Uterus (tissue), 4 donors: ENCODE data around the gene ESRRG. TPM values are rescaled to one million over a fixed set of nuclear protein-coding genes. Genes with fewer than 3 reads are reported as not detected.

Experiments used
- DNase-seq, 2 donors: peaks; one replicate each; pipeline ENCODE4 v3.0.0-alpha.2; 2019 to 2020
- H3K27ac ChIP-seq, 2 donors: fragments of 200-600 bp; sonication (generic); 1 replicate in 1 of 2; 2 replicates in 1 of 2; pipeline ENCODE4 v1.5.1; 2016 to 2018
- H3K27me3 ChIP-seq, 2 donors: fragments of 200-600 bp; sonication (generic); one replicate each; pipeline ENCODE4 v1.5.1; 2018 to 2019; ENCODE audit warnings: control low read depth in 1 of 2
- H3K36me3 ChIP-seq, 2 donors: fragments of 200-600 bp; sonication (generic); one replicate each; pipeline ENCODE4 v1.5.1; 2019; ENCODE audit warnings: control low read depth in 1 of 2
- H3K4me1 ChIP-seq, 2 donors: fragments of 200-600 bp; sonication (generic); one replicate each; pipeline ENCODE4 v1.5.1; 2018 to 2019; ENCODE audit warnings: control low read depth in 1 of 2
- H3K4me3 ChIP-seq, 2 donors: fragments of 200-600 bp; sonication (generic); 1 replicate in 1 of 2; 2 replicates in 1 of 2; pipeline ENCODE4 v1.5.1; 2018 to 2019; ENCODE audit warnings: mild to moderate bottlenecking in 1 of 2
- H3K9me3 ChIP-seq, 2 donors: fragments of 200-600 bp; sonication (generic); one replicate each; pipeline ENCODE4 v1.5.1; 2019; ENCODE audit warnings: control low read depth in 1 of 2
- POLR2A ChIP-seq, 2 donors: fragments of 450-650 bp; IDR thresholded peaks; one replicate each; pipeline ENCODE4 v1.6.1; 2016; ENCODE audit warnings: antibody characterized with exemption in 2 of 2, mild to moderate bottlenecking in 1 of 2, moderate library complexity in 1 of 2
- intact Hi-C: fragments of 100-400 bp; cut with DNase I; formaldehyde crosslinking; loops from one replicate; pipeline ENCODE4 v1.15.1; 2023; ENCODE audit warnings: low total_unique reads
- total RNA-seq, 4 donors: library from RNA; depleted of rRNA in 3 of 4; stranded (reverse); fragments of >200 nt in 3 of 4; gene quantifications; one replicate each; pipeline versions ENCODE4 v1.1.0 to v1.2.4, GENCODE V29; 2014 to 2023
- TF ChIP-seq, protein P1 (sequence below), 4 experiments: fragments of 200-600 bp in 2 of 4; fragments of 450-650 bp in 2 of 4; sonication (generic) in 2 of 4; IDR thresholded peaks; one replicate each; pipeline ENCODE4 v1.5.1; 2016 to 2019; ENCODE audit warnings: antibody characterized with exemption in 4 of 4, mild to moderate bottlenecking in 2 of 4, moderate library complexity in 1 of 4
- donor health status: DM: yes; HTN: yes; CAD: no.

ESRRG gene
- 10 to 100 TPM in 1 of 4 donors, under 1 TPM in 2, not detected in 1; 0.21 to 14.6 (median 0.29) TPM for total RNA-seq

DNA sequence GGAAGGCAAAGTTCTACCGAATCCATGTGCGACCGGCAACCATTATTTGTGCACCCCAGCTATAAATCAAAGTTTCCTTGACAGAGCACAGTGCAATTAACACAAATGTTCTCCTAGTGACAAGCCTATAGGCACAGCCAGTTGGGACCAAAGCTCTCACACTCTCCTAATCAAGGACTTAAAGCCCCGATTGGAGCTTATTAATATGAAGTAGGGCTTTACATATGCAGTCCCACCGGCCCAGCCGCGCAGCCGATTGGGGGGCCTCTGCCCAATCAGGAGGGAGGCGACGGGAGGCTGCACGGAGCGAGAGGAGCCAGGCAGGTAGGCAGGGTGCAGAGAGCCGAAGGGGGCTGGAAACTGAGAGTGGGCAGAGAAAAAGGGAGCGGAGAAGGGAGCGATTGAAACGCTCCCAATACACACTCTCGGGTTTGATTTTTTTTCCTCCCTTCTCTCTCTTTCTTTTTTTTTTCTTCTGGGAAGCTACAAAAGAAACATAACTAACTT lies at the start of gene ESRRG:
Gene ESRRG, minus strand, starts transcription at position 156 of the 507 bp plus-strand sequence. Its CDS starts 130 bp downstream, at position 26.
- H3K9me3 ChIP-seq, result no peaks in the 10 kb centered on the region
- no peak for TF ChIP-seq POLR2A (IDR thresholded peaks at IDR 0.05)
- TF ChIP-seq, protein P1, sequence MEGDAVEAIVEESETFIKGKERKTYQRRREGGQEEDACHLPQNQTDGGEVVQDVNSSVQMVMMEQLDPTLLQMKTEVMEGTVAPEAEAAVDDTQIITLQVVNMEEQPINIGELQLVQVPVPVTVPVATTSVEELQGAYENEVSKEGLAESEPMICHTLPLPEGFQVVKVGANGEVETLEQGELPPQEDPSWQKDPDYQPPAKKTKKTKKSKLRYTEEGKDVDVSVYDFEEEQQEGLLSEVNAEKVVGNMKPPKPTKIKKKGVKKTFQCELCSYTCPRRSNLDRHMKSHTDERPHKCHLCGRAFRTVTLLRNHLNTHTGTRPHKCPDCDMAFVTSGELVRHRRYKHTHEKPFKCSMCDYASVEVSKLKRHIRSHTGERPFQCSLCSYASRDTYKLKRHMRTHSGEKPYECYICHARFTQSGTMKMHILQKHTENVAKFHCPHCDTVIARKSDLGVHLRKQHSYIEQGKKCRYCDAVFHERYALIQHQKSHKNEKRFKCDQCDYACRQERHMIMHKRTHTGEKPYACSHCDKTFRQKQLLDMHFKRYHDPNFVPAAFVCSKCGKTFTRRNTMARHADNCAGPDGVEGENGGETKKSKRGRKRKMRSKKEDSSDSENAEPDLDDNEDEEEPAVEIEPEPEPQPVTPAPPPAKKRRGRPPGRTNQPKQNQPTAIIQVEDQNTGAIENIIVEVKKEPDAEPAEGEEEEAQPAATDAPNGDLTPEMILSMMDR (IDR thresholded peaks at IDR 0.05), result no peak
- peaks cover 0 to 37% of the 10 kb centered on the region in 2 donors for H3K27me3 ChIP-seq
- peak within 1 kb of the TSS in 1 of 2 donors; percentile 11 for H3K4me3 ChIP-seq
- H3K27ac ChIP-seq, result no peak within 1 kb of the TSS
- intact Hi-C loops, result no loop called here
- no peaks in the 10 kb centered on the region for H3K4me1 ChIP-seq
- H3K36me3 ChIP-seq, result no peaks in the 10 kb centered on the region
- DNase-seq, result no peak

DNA sequence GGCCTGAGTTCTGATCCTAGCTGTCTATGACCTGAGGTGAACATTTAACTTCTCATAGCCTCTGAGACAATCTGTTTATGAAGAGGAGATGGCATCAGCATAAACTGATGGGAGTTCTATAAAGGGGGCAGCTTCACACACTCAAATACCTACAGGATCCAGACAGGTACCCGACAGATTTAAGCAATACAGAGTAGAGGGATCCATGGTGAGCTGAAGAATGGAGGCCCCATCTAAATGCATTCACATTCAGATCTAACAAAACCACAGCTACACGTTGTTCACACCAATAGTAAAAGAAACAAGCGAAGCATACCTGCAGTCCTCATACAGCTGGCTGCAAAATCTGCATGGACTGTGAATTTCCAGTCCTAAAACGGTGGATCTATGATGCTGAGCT lies 48.7 kb upstream of the ESRRG start:
- H3K9me3 ChIP-seq, result no peaks in the 10 kb centered on the region
- no peaks in the 10 kb centered on the region for H3K36me3 ChIP-seq
- no peak overlapping the region for H3K27ac ChIP-seq
- H3K4me3 ChIP-seq, result no peak overlapping the region
- H3K27me3 ChIP-seq, result no peaks in the 10 kb centered on the region
- intact Hi-C loops, result no loop called here
- no peaks in the 10 kb centered on the region for H3K4me1 ChIP-seq
- no peak for DNase-seq
- no peak for TF ChIP-seq POLR2A (IDR thresholded peaks at IDR 0.05)
- TF ChIP-seq, protein P1 (IDR thresholded peaks at IDR 0.05), result no peak

DNA sequence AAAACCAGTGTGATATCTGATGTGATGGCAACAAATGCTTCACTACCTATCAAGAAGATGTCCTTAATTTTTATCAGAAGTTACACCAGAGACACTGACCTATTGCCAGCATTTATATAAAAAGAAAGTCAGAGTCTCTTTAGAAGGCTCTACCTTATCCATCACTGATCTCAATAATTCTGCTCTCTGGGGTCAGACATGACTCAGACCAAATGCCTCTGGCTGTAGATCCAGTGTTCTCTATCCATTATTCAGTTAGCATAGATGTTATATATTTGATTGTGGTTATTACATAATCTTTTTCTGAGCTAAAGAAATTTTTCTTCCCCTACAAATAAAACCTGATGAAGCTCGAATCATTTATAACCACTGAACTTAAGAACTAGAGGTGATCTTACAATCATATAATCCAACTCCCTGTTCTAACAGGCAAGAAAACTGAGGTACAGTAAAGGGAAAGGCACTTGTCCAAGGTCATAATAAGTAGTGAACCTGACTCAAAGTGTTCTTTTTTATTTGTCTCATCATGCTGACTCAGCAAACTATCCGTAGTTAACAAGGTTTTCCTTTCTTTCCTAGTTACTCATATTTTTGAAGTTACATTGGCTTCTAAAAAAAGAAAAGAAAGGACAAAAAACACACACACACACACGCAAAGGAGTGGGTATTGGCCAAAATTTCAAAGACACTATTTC lies 43.6 kb upstream of the ESRRG start:
- no peak for DNase-seq
- no peak overlapping the region for H3K4me3 ChIP-seq
- no peaks in the 10 kb centered on the region for H3K27me3 ChIP-seq
- H3K27ac ChIP-seq, result no peak overlapping the region
- TF ChIP-seq POLR2A (IDR thresholded peaks at IDR 0.05), result no peak
- TF ChIP-seq, protein P1 (IDR thresholded peaks at IDR 0.05), result no peak
- H3K9me3 ChIP-seq, result no peaks in the 10 kb centered on the region
- intact Hi-C loops, result no loop called here
- H3K36me3 ChIP-seq, result no peaks in the 10 kb centered on the region
- no peaks in the 10 kb centered on the region for H3K4me1 ChIP-seq

DNA sequence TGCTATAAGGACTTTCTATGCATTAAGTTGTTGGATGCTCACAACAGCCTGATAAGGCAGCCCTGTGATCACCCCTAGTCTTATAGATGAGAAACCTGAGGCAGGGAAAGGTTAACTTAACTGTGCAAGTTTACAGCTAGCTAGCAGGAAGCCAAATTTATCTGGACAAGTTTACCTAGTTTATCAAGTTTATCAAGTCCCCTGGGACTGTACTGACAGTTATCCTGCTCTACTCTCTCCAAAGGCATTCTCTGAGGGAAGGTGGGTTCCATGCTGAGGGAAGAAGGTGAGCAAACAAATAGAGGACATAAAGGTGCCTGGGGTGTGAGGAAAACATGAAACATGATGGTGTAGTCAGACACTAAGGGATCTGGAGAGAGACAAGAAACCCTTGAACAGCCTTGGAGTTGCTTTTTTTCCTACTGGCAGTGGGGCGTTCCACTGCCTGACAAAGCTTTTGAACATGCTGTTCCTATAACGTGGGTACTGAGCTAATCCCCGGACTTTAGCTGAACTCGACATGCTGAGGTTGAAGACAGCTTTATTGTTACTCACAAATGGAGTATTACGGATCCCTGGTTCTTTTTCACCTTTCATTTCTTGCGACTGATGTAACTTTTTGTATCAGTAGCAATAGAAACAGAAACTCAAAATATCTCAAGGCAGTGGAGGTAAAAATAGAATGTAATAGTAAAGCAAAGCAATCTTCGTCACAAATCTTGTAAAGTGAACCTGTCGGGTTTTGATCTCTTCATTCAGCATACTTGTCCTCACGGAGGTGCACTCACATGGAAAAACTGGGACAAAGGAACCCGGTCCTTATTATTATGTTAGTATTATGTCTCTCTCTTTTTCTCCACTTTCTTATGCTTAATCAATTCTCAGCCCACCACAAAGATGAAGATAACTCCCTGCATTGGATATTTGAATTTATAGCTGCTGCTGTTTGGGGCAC lies 42.4 kb upstream of the ESRRG start:
- no peaks in the 10 kb centered on the region for H3K4me1 ChIP-seq
- no peaks in the 10 kb centered on the region for H3K9me3 ChIP-seq
- DNase-seq, result no peak
- intact Hi-C loops, result no loop called here
- no peak overlapping the region for H3K4me3 ChIP-seq
- H3K36me3 ChIP-seq, result no peaks in the 10 kb centered on the region
- no peak overlapping the region for H3K27ac ChIP-seq
- no peaks in the 10 kb centered on the region for H3K27me3 ChIP-seq
- TF ChIP-seq, protein P1 (IDR thresholded peaks at IDR 0.05), result no peak
- no peak for TF ChIP-seq POLR2A (IDR thresholded peaks at IDR 0.05)
